SK-N-SH (cell line): Measurements from ENCODE around the gene PSEN2.

ENCODE experiments used
- CHD2 ChIP-seq: fragments of 150-350 bp; IDR thresholded peaks from 2 replicates; pipeline ENCODE4 v1.6.1; 2018; ENCODE audit warnings: low read length; ENCODE audit not compliant: partially characterized antibody
- ELF1 ChIP-seq: IDR thresholded peaks from 2 replicates; pipeline ENCODE4 v1.4.0; 2012
- EP300 ChIP-seq, 2 experiments: IDR thresholded peaks; 2 replicates each; pipeline versions ENCODE4 v1.4.0 to v1.6.1; 2012; ENCODE audit warnings: borderline replicate concordance in 1 of 2, low read depth in 1 of 2, low read length in 1 of 2
- EZH2phosphoT487 ChIP-seq: fragments of 200-600 bp; sonication (generic); IDR thresholded peaks from 2 replicates; pipeline ENCODE4 v1.6.1; 2017; ENCODE audit warnings: low read depth, mixed run types, mild to moderate bottlenecking, antibody characterized with exemption, moderate library complexity, borderline replicate concordance
- MEF2A ChIP-seq: IDR thresholded peaks from 2 replicates; pipeline ENCODE4 v1.4.0; 2012; ENCODE audit warnings: low read depth, borderline replicate concordance
- MXI1 ChIP-seq: IDR thresholded peaks from 2 replicates; pipeline ENCODE4 v1.6.1; 2012; ENCODE audit warnings: mild to moderate bottlenecking, low read depth, low read length, improper control_type of control experiment
- POLR2AphosphoS5 ChIP-seq: IDR thresholded peaks from 2 replicates; pipeline ENCODE4 v1.6.1; 2012; ENCODE audit warnings: low read depth, low read length
- RAD21 ChIP-seq: IDR thresholded peaks from 2 replicates; pipeline ENCODE4 v1.6.1; 2012; ENCODE audit warnings: mild to moderate bottlenecking, low read length
- RFX5 ChIP-seq: IDR thresholded peaks from 2 replicates; pipeline ENCODE4 v1.6.1; 2012; ENCODE audit warnings: mild to moderate bottlenecking, improper control_type of control experiment, low read length
- SMC3 ChIP-seq: IDR thresholded peaks from 2 replicates; pipeline ENCODE4 v1.6.1; 2012; ENCODE audit warnings: low read depth, low read length, improper control_type of control experiment
- YY1 ChIP-seq: IDR thresholded peaks from 2 replicates; pipeline ENCODE4 v1.4.0; 2012; ENCODE audit warnings: low read depth, mild to moderate bottlenecking
- TF ChIP-seq, protein P1 (sequence below): fragments of 200-600 bp; sonication (generic); IDR thresholded peaks from 2 replicates; pipeline ENCODE4 v1.6.1; 2017; ENCODE audit warnings: antibody characterized with exemption, mild to moderate bottlenecking, moderate library complexity
- TF ChIP-seq, protein P2 (sequence below): IDR thresholded peaks from 2 replicates; pipeline ENCODE4 v1.4.0; 2012; ENCODE audit warnings: low read depth
- TF ChIP-seq, protein P3 (sequence below): fragments of 150-350 bp; IDR thresholded peaks from 2 replicates; pipeline ENCODE4 v1.6.1; 2016; ENCODE audit warnings: mild to moderate bottlenecking, low read depth, low read length

DNA sequence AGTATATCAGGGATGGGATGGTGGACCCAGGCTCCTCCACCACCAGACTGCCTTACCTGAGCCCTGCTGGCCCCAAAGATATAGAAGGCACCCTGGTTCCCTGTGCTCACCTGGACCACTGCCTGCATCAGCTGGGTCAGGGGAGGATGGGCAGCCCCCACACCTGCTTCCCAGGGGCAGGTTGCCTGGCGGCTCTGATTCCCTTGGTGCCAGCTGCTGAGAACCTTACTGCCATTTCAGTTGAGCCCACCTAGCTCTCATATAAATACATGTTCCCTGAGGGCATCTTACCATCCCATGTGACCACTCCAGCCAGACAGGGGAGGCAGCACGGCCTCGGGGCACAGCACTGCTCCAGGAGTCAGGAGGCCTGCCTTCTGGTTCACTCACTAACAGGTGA lies 24.4 kb downstream of the PSEN2 start:
- TF ChIP-seq EZH2phosphoT487 = no peak
- TF ChIP-seq ELF1 = no peak
- TF ChIP-seq, protein P1, sequence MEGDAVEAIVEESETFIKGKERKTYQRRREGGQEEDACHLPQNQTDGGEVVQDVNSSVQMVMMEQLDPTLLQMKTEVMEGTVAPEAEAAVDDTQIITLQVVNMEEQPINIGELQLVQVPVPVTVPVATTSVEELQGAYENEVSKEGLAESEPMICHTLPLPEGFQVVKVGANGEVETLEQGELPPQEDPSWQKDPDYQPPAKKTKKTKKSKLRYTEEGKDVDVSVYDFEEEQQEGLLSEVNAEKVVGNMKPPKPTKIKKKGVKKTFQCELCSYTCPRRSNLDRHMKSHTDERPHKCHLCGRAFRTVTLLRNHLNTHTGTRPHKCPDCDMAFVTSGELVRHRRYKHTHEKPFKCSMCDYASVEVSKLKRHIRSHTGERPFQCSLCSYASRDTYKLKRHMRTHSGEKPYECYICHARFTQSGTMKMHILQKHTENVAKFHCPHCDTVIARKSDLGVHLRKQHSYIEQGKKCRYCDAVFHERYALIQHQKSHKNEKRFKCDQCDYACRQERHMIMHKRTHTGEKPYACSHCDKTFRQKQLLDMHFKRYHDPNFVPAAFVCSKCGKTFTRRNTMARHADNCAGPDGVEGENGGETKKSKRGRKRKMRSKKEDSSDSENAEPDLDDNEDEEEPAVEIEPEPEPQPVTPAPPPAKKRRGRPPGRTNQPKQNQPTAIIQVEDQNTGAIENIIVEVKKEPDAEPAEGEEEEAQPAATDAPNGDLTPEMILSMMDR = no peak
- TF ChIP-seq, protein P2, sequence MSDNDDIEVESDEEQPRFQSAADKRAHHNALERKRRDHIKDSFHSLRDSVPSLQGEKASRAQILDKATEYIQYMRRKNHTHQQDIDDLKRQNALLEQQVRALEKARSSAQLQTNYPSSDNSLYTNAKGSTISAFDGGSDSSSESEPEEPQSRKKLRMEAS = no peak
- TF ChIP-seq RFX5 = no peak
- no peak for TF ChIP-seq POLR2AphosphoS5
- no peak for TF ChIP-seq EP300 (IDR thresholded peaks at IDR 0.05; ENCODE audit: borderline replicate concordance in 1 of 2, low read depth in 1 of 2, low read length in 1 of 2)
- no peak for TF ChIP-seq CHD2
- TF ChIP-seq SMC3 = no peak
- no peak for TF ChIP-seq RAD21
- no peak for TF ChIP-seq MEF2A
- TF ChIP-seq MXI1 = no peak
- no peak for TF ChIP-seq YY1
- TF ChIP-seq, protein P3, sequence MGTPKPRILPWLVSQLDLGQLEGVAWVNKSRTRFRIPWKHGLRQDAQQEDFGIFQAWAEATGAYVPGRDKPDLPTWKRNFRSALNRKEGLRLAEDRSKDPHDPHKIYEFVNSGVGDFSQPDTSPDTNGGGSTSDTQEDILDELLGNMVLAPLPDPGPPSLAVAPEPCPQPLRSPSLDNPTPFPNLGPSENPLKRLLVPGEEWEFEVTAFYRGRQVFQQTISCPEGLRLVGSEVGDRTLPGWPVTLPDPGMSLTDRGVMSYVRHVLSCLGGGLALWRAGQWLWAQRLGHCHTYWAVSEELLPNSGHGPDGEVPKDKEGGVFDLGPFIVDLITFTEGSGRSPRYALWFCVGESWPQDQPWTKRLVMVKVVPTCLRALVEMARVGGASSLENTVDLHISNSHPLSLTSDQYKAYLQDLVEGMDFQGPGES = no peak
